Stimulated activated CD4-positive, alpha-beta T cell treated with anti-CD3 and anti-CD28 coated beads, TNF-alpha, amount 100 ng/mL, for 48 hours (primary cell): ENCODE results near the gene PER2.

ENCODE experiments used
- DNase-seq, 3 donors: peaks; one replicate each; pipeline ENCODE4 v3.0.0-alpha.2; 2020; ENCODE audit warnings: low read depth in 3 of 3

PER2 gene

DNA sequence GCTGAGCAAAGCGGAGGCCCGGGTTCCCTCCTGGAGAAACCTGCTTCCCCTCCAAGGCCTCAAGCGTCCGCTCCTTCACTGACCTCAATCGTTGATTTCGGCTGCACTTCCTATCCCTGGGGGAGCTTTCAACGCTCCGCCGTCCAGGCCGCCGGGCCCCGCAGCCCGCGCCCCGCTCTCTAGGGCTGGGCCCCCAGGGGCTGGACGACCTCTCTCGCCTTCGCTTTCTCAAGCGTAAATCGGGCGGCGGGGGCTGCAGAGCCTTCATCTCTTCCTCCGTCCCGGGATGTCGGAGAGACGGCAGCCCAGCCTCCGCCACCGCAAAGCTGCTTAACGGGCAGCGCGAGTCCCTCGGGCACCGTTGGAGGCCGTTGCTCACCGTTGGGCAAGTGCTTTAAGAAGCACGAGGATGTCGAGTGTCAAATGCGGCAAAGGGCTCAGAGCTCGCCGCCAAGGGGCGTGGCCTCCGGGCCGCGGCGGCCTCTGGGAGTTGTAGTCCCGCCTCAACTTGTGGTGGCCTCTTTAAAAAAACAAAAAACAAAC lies 57.1 kb downstream of the PER2 start:
- DNase-seq: peak; percentile 37 to 66 (median 54)

DNA sequence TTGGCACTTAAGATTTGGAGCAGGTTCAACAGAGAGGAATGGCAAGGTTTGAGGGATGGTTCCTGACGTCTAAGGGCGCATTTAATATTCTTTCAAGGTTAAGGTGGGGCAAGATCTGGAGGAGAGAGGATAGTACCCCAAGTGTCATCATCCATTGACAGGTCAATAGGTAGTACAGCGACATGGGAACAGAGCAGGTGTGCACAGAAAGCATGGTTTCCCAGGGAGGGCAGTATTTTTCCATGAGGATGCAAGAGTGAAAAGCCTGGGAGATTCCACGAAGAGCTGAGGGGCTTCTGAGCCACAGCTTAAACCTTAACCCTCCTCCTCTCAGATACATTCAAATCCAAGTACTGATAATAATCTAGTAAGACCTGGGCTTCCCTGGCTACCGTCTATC lies 57.7 kb downstream of the PER2 start:
- no peak for DNase-seq

DNA sequence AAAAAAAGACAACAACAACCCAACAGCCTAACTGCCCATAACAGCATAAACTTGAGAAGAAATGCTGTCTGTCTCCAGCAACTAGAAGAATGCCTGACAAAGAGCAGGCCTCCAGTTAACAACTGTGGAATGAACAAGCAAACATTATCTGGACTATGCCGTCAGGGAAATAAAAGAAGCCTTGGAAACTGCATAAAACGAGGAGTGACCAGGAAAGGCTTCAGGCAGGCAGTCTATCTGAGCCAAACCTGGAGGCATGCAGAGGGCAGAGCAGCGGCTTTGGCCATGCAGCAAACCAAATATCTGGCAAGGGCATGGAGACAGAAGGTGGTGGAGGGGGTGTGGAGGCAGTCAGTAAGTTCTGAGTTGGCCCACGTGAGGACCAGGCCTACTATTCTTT lies 59.7 kb downstream of the PER2 start:
- DNase-seq: no peak

DNA sequence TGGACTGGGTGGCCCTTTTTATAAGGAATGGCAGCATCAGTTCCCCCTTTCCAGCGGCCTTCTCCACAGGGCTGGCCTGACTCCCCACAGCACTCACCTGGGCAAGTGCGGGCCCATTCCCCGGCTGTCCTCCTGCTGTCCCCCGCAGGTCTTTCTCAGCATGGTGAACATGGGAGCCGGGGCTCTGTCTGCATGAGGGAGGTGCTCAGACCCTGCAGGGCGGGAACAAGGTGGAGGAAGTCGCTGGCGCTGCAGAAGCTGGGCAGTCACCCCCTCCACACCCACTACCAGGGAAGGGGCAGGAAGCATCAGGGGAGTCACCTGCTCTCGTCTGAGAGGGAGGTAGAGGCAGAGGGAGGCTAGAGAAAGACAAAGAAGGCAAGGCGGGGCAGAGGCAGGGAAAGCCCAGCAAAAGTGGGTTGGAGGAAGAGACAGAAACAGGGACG lies 60.8 kb downstream of the PER2 start:
- DNase-seq: no peak

DNA sequence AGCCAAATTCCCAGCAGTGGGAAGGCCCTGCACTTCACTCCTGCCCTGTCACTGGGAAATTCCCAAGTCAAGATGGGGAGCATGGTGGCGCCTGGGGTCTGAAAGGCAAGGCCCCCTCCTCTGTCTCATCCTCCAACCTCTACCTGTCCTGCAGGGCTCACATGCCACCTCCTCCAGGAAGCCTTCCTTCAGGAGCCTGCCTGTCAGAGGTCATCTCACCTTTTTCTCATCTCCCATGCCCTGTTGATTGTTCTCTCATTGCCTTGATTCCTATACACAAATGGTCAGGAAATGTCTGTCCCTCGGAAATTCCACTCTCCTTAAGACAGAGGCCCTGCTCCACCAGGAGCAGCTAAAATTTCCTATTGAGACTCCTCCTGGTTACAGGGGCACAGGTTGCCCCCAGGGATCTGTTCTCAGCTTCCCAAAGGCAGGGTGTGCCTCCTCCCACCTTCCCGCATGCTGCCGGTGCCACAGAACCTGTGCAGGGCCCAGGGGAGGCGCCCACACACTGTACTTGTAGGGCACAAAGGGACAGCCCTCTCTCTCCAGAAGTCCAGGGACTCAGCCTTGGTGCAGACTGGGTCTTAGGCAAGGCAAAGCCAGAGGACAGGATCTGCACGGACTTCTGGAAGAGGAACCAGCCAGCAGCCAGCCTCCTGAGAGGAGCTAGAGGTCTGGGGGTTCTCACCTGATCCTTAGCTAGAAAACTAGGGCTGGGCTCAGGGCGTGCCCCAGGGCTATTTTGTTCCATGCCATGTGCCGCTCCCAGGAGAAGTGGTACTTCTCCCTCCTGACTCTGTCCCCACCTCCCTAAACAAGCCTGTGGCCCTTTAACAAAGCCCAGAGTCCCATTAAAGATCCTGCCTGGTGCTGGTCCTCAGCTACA lies 61.5 kb downstream of the PER2 start:
- no peak for DNase-seq

DNA sequence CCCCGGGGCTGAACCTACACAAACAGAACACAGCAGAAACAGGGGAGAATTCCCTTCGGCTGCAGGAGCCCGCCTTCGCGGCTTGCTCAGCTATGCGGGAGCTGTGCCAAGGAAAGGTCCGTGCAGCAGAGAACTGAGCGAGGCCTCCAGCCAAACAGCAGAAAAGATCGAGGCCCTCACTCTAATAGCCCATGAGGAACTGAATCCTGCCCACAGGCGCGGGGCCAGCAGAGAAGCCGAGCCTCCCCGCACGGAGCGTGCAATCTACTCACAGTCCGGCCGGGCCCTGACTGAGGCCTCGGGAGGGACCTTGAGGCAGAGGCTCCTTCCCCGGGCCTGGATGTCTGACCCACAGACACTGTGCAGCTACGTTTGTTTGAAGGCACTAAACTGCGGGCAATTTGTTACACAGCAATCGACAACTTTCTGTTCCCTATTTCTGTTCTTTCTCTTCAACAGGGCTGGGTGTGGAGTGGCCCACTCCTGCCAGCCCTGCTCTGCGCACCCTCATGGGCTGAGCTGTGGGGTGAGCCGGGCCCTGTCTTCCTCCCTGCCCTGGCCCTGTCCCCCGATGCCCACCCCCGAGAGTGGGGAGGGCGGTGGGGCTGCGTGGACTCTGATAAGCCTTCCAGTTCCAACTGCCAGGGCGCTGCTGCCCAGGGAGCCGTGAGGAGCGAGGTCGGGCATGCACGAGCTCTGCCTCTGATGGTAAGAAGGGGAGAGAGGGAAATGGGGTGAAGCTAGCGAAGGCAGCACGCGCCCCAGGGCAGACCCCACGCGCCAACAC lies 62.3 kb downstream of the PER2 start:
- no peak for DNase-seq

DNA sequence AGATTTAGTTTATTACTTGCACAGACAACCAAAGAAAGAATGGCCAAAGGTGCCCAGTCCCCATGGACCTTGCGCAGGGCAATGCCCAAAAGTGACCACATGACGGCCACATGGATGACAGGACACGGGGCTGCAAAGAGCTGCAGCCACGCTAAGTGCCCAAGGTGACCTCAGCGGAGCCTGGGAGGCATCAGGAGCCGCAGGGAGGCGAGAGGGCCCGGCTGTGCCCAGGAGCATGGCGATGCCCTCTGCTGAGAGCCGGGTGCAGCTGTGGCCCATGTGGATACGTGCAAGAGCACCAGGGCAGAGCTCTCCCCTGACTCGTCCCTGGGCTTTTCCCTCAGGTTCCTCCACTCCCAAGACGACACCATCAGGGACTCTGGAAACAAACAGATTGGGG lies 63.3 kb downstream of the PER2 start:
- no peak for DNase-seq

DNA sequence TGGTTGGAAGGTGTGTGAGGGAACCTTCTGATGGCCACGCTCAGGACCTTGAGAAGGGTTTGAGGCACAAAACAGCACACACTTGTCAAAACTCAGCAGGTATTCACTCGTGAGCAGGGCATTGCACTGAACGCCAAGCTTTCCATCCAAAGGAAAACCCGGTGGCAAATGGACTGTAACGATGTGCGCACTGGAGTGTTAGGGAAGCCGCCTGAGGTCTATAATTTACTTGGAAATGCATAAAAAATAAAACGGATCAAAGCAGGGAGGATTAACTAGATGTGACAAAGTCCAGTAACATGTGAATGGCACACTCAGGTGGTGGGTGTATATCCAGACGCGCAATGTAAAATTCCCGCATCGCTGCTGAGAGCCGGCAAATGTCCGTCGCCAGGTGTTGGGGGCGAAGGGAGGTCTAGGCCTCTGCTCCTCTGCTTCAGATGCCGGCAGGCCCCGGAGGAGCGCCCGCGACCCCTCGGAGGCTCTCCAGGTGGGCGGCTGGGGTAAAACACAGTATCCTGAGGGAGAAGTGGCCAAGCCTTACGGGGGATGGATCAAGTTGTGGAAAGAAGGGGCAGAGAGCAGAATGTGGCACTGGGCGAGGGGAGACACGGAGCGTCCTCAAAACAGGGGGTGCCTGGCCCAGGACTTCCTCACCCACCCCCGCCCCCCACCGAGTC lies 63.9 kb downstream of the PER2 start:
- no peak for DNase-seq

DNA sequence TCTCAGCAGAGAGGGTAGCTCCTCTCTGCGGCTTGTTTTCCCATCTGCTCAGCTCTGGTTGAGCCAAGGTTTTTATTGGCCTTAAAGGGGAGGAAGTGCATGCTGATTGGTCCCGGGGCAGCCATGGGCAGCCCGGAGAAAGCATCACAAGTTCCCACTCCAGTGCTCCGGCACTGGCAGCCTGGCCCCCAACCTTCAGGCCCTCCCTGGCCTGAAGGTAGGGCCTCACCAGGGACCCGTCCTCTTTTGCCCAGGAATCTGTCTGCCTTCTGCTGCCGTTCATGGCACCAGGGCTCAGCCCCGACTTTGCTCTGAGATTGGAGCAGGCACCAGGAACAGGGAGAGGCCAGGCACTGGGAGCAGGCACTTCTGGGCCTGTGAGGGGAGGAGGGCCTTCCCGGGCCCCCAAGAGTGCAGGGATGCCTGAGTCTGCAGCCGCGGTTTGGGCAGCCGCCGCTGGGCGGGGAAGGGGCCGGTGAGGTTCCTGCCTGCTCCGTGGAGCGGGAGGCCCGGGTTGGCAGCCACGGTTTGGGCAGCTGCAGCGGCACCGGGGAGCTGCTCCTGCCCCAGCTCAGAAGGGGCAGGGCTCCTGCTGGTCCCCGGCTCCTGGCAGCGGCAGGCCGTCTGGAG lies 67.4 kb downstream of the PER2 start:
- no peak for DNase-seq

DNA sequence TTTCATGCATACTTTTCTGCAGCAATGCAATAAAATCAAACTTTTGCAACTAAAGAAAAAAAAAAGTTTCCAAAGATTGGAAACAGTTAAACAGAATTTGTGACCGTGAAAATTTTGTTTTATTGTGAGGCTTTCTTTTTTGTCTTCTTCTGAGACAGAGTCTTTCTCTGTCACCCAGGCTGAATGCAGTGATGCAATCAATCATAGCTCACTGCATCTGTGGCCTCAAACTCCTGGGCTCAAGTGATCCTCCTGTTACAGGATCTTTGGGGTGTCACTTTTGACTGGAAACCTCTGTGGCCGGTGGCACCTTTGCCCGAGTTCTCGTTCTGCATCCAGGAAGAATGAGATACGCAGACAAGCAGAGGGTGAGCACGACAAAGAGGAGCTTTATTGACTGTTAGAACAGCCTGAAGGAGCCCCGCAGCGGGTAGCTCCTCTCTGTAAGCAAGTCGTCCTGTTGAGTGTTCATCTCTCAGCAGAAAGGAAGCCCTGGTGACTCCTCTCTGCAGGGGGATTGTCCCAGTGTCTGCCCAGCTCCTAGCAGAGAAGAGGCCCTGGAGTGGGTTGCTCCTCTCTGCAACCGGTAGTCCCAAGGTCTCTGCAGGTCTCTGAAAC lies 68.0 kb downstream of the PER2 start:
- DNase-seq: no peak

DNA sequence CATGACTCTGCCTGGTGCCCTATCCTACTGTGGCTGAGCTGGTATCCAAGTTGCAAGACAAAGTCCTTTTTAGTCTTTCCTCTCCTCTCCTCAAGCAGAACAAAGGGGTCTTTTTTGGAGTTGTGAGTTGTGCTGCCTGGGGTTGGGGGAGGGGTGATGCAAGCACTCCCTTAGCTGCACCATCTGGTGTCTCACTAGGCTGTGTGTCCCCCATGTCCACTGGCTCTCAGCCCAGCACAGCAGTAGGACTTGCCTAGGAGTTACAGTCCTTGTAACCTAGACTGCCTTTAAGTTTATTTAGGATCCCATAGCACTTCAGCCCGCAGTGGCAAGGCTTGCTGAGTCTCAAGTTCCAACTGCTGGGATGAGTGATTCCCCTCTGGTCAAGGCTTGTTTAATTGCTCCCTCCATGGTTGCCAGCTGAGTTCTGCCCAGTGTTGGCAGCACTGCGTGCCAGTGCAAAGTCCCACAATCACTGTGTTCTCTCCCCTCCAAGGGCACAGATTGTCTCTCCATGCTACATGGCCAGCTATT lies 71.7 kb downstream of the PER2 start:
- DNase-seq: no peak

DNA sequence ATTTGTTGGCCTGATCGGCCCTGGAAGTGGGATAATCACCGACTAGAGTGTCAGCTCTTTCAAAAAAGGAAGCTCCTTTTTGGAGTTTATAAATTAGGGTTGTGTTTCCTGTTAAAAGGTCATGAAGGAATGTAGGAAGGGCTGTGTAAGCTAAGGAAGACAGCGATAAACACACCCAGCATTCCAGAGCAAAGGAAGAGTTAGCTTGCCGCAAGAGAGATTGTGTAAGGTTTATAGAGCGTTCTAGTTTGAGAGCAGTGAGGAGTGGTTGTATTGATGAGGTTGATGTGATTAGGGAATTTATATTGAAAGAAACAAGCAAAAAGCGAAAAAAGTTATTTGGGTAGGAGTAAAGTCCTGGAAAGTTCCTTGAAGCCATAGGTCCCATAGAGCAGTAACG lies 81.4 kb downstream of the PER2 start:
- no peak for DNase-seq

DNA sequence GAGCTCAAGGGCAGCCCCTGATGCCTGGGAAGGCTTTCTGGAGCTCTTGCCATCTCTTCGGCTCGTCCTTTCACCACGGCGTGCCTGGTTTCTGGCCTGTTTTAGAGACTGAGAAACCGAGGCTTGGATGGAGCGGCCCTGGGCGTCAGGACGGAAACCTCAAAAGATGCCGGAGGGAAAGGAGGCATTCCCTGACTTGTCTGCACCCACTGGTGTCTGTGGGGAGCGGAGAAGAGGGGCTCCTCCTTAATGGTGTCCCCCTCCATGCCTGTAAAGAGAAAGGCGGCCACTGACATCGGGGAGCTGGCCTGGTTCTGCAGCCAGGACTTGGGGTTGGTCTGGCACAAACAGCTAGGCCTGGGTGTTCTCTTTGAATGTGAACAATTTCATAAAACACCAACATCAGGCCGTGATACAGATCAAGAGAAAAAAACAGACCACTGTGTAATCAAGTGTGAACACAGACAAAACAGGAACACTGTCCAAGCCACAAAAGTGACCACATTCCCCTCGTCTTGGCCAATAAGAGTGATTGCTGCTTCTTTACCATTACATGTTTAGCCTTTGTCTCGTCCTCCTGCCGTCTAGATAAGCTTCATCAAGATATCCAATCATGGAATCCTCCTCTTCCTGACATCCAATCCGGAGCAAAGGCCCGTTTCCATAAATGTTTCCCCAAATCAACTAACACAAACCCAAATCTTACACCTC lies 84.3 kb downstream of the PER2 start:
- DNase-seq: no peak

DNA sequence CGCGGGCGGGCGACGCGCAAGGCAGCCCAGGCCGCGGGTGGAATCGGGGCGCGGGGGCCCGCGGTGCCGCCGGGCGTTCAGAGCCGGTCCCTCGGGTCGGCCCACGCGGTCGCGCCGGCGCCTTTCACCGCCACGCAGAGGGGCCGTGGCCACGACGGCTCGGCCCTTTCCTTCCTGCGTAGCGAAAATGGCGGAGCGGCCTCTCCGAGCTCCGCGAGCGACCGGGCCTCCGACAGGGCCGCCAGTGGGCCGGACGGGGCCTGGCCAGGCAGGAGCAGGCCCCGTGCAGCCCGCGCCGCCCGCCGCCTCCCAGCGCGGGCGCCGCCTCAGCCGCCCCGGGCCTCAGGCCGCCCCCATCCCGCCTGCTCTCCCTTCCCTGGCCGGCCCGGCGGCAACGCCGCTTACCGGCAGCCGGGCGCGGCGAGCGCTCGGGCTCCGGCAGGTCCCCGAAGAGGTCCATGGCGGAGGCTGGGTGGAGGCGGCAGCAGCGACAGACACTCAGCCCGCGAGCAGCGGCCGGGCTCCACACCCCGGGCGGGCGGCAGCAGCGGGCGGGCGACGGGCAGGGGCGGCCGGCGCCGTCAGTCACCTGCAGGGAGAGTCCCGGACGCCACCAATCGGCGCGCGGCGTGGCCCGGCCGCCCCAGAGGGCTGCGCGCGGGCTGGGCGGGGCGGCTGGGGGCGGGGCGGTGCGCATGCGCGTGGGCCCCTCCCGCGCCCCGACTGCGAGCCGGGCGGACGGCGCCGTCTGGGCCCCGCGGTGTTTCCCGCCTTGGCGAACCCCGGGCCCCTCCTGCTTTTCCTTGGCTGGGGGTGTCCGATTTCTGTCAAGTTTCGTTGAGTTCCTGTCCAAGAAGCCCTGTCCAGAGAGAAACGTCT lies 85.1 kb downstream of the PER2 start, which contains the start of gene ILKAP:
Gene ILKAP (minus strand): TSS at position 602 of the 879 bp plus-strand sequence. CDS start 142 bp downstream, at position 460.
- peak; percentile 75 to 89 (median 78) for DNase-seq

DNA sequence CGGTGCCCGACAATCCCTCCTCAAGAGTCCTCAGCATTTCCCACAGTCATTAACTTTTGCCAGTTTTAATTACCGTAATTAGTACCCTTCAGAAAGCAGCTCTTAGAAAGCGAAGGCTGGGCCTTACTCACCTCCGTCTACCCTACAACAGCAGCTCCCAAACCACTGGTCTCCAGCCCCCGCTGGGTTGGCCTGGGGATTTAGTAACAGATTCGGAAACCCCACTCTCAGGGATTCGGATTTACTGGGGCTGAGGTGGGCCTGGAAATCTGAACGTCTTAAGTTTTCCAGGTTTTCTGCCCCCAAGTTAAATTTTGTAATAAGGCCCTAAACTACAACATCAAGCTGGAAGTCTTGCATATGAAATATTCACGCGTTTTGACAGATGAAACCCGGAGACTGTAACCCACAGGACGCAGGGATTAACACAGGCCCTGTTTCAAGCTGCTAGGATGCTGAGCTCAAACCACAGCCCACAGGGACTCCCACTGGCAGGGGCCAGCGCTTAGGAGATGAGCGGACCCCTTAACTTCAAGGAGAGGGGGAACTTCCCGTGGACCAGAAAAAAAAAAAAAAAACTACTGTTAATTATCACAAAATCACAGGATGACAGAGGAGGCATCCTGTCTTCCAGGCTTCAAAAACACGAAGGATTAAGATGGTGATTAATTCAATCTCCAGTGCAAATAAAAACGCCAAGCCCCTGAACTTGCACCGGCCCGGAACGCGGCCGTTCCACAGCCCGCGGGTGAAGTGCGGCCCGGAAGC lies 85.9 kb downstream of the PER2 start:
- no peak for DNase-seq
